HTERT RPE-1 (cell line): ENCODE results near the gene FKBP2.
"Not testable (repeated sequence)": the region's sequence is repeated elsewhere in the genome, so short reads cannot be mapped to it uniquely, and the experiment has no call there.

Source experiments
- in situ Hi-C: fragments of 300-500 bp; cut with MboI; formaldehyde crosslinking; loops from 4 replicates; pipeline ENCODE4 v1.14.3; 2020; ENCODE audit warnings: low sequenced_read_pairs

FKBP2 gene

GRCh38 chr11:64232182-64232966 is 8.5 kb upstream of the FKBP2 start:
- in situ Hi-C loops = no loop called here

- in situ Hi-C loops = no loop called here
Observed at GRCh38 chr11:64232967-64233315, 8.0 kb upstream of the FKBP2 start.

GRCh38 chr11:64233913-64234586 is 6.8 kb upstream of the FKBP2 start, which contains the start of gene VEGFB:
TSS of gene VEGFB (plus strand) at chr11:64234584. CDS start at chr11:64234834, 250 bp downstream.
- in situ Hi-C loops = no loop called here

- in situ Hi-C loops = no loop called here
Observed at GRCh38 chr11:64234647-64235379, 6.1 kb upstream of the FKBP2 start.

GRCh38 chr11:64235437-64236161 is 5.3 kb upstream of the FKBP2 start:
- in situ Hi-C loops = no loop called here

GRCh38 chr11:64237484-64237951 is 3.4 kb upstream of the FKBP2 start:
- in situ Hi-C loops = no loop called here

- in situ Hi-C loops = no loop called here
Observed at GRCh38 chr11:64238076-64238475, 2.8 kb upstream of the FKBP2 start.

- in situ Hi-C loops = no loop called here
Observed at GRCh38 chr11:64238999-64239398, 1.9 kb upstream of the FKBP2 start.

- in situ Hi-C loops = no loop called here
Observed at GRCh38 chr11:64239662-64240434, 1.0 kb upstream of the FKBP2 start.

- in situ Hi-C loops = no loop called here
Observed at GRCh38 chr11:64241241-64241490, 271 bp downstream of the FKBP2 start.

GRCh38 chr11:64241491-64242374 is 838 bp downstream of the FKBP2 start:
- in situ Hi-C loops = no loop called here

- in situ Hi-C loops = no loop called here
Observed at GRCh38 chr11:64243236-64243854, 2.5 kb downstream of the FKBP2 start.

GRCh38 chr11:64244107-64244506 is 3.2 kb downstream of the FKBP2 start:
- in situ Hi-C loops = no loop called here

- in situ Hi-C loops = no loop called here
Observed at GRCh38 chr11:64244966-64245365, 4.1 kb downstream of the FKBP2 start.

GRCh38 chr11:64245401-64245796 is 4.5 kb downstream of the FKBP2 start:
- in situ Hi-C loops = no loop called here

GRCh38 chr11:64245797-64246620 is 5.1 kb downstream of the FKBP2 start:
- in situ Hi-C loops = no loop called here

- in situ Hi-C loops = not testable (repeated sequence)
Observed at GRCh38 chr11:64246621-64246870, 5.7 kb downstream of the FKBP2 start.

GRCh38 chr11:64246871-64247728 is 6.2 kb downstream of the FKBP2 start, which contains the start of gene PPP1R14B:
TSS of gene PPP1R14B (minus strand) at chr11:64246943. CDS start at chr11:64246673, 270 bp downstream.
- in situ Hi-C loops = no loop called here
